Mesenteric fat pad (tissue), 1 donor: ENCODE measurements around the gene HSDL2. TPM values are rescaled to one million over a fixed set of nuclear protein-coding genes. Genes with fewer than 3 reads are reported as not detected.

Source experiments
- DNase-seq: peaks from one replicate; pipeline ENCODE4 v3.0.0-alpha.2; 2020; ENCODE audit warnings: low spot score
- total RNA-seq: library from RNA; stranded (reverse); fragmentation: NEBNext Ultra II Directional; extraction: Animal tissue kit (Norgen Biotek cat#: 25700); gene quantifications from one replicate; pipeline ENCODE4 v1.2.1, GENCODE V29; 2021
- donor health status: DM: yes; HTN: yes; CAD: no.

The HSDL2 gene
- total RNA-seq, 1 donor from 2014 or later, result 90.0 TPM

- DNase-seq, result no peak
Observed at GRCh38 chr9:112445196-112445595, 65.3 kb downstream of the HSDL2 start.

- no peak for DNase-seq
Observed at GRCh38 chr9:112446080-112446479, 66.2 kb downstream of the HSDL2 start.

- no peak for DNase-seq
Observed at GRCh38 chr9:112446526-112446925, 66.6 kb downstream of the HSDL2 start.

- no peak for DNase-seq
Observed at GRCh38 chr9:112447283-112447761, 67.4 kb downstream of the HSDL2 start.

GRCh38 chr9:112462855-112463254 is 82.9 kb downstream of the HSDL2 start:
- DNase-seq, result no peak

- no peak for DNase-seq
Observed at GRCh38 chr9:112465352-112465751, 85.4 kb downstream of the HSDL2 start.

GRCh38 chr9:112472996-112473395 is 93.1 kb downstream of the HSDL2 start:
- no peak for DNase-seq

GRCh38 chr9:112473986-112474385 is 94.1 kb downstream of the HSDL2 start:
- DNase-seq, result no peak

- no peak for DNase-seq
Observed at GRCh38 chr9:112475318-112475717, 95.4 kb downstream of the HSDL2 start.

- no peak for DNase-seq
Observed at GRCh38 chr9:112477330-112477729, 97.4 kb downstream of the HSDL2 start.

GRCh38 chr9:112479221-112479620 is 99.3 kb downstream of the HSDL2 start:
- DNase-seq, result no peak

- no peak for DNase-seq
Observed at GRCh38 chr9:112484607-112485006, 104.7 kb downstream of the HSDL2 start.

- DNase-seq, result no peak
Observed at GRCh38 chr9:112485574-112485973, 105.7 kb downstream of the HSDL2 start.

GRCh38 chr9:112486221-112487007 is 106.5 kb downstream of the HSDL2 start, which contains the start of gene KIAA1958:
KIAA1958 (plus strand) TSS chr9:112486827; CDS start chr9:112574081, 87,254 bp downstream.
- peak; percentile 92 for DNase-seq

GRCh38 chr9:112487008-112487798 is 107.3 kb downstream of the HSDL2 start:
- DNase-seq, result peak; percentile 92

- DNase-seq, result no peak
Observed at GRCh38 chr9:112487799-112488340, 108.0 kb downstream of the HSDL2 start.

- no peak for DNase-seq
Observed at GRCh38 chr9:112489039-112489546, 109.2 kb downstream of the HSDL2 start.

- DNase-seq, result no peak
Observed at GRCh38 chr9:112489876-112490666, 110.2 kb downstream of the HSDL2 start.

GRCh38 chr9:112493393-112494137 is 113.7 kb downstream of the HSDL2 start:
- no peak for DNase-seq

- no peak for DNase-seq
Observed at GRCh38 chr9:112494153-112494552, 114.2 kb downstream of the HSDL2 start.
